Sigmoid colon (tissue), 7 donors: ENCODE results near the gene PAK1. TPM values are rescaled to one million over a fixed set of nuclear protein-coding genes. Genes with fewer than 3 reads are reported as not detected.

ENCODE experiments used
- DNase-seq: peaks from one replicate; pipeline ENCODE4 v3.0.0-alpha.2; 2019
- H3K27ac ChIP-seq, 4 donors: fragments of 200-600 bp; sonication (generic); one replicate each; pipeline ENCODE4 v1.5.1; 2016 to 2019; ENCODE audit warnings: mild to moderate bottlenecking in 1 of 4
- H3K27me3 ChIP-seq, 3 donors: fragments of 200-600 bp; sonication (generic); one replicate each; pipeline ENCODE4 v1.5.1; 2019; ENCODE audit warnings: mild to moderate bottlenecking in 1 of 3
- H3K36me3 ChIP-seq, 4 donors: fragments of 200-600 bp; sonication (generic); one replicate each; pipeline ENCODE4 v1.5.1; 2016 to 2019
- H3K4me1 ChIP-seq, 4 donors: fragments of 200-600 bp; sonication (generic); one replicate each; pipeline ENCODE4 v1.5.1; 2017 to 2019
- H3K4me3 ChIP-seq, 4 donors: fragments of 200-600 bp; sonication (generic); one replicate each; pipeline ENCODE4 v1.5.1; 2017 to 2019; ENCODE audit warnings: mild to moderate bottlenecking in 2 of 4, moderate library complexity in 1 of 4
- H3K9me3 ChIP-seq, 4 donors: fragments of 200-600 bp in 3 of 4; sonication (generic) in 3 of 4; one replicate each; pipeline versions ENCODE4 v1.5.1 to v1.6.1; 2013 to 2019
- EP300 ChIP-seq, 4 donors: sonication (generic); formaldehyde crosslinking; IDR thresholded peaks; one replicate each; pipeline ENCODE4 v1.6.1; 2017; ENCODE audit warnings: antibody characterized with exemption in 4 of 4
- POLR2A ChIP-seq, 2 donors: fragments of 450-650 bp; IDR thresholded peaks; one replicate each; pipeline ENCODE4 v1.6.1; 2016; ENCODE audit warnings: antibody characterized with exemption in 2 of 2, mild to moderate bottlenecking in 2 of 2, moderate library complexity in 2 of 2
- POLR2AphosphoS5 ChIP-seq, 4 donors: sonication (generic); formaldehyde crosslinking; IDR thresholded peaks; one replicate each; pipeline ENCODE4 v1.6.1; 2017; ENCODE audit warnings: antibody characterized with exemption in 4 of 4
- WGBS, 2 donors: extraction: QIAGEN DNeasy Blood & Tissue Kit; methylation state at CpG; one replicate each; pipeline ENCODE4 v1.1.7; 2013; 5-methylcytosine and 5-hydroxymethylcytosine counted together
- intact Hi-C: fragments of 100-400 bp; cut with DNase I; formaldehyde crosslinking; loops from one replicate; pipeline ENCODE4 v1.15.1; 2023
- polyA plus RNA-seq, 3 donors: library from polyadenylated mRNA; stranded (reverse); fragments of 200-250 nt; gene quantifications; one replicate each; pipeline ENCODE4 v1.2.3, GENCODE V29; 2013
- total RNA-seq, 4 donors: library from RNA; depleted of rRNA; stranded (reverse); fragments of >200 nt; gene quantifications; one replicate each; pipeline ENCODE4 v1.1.0, GENCODE V29; 2016
- TF ChIP-seq, protein P1 (sequence below), 4 experiments: fragments of 450-650 bp in 3 of 4; fragments of 200-600 bp in 1 of 4; IDR thresholded peaks; one replicate each; pipeline ENCODE4 v1.5.1; 2016 to 2019; ENCODE audit warnings: antibody characterized with exemption in 4 of 4, mild to moderate bottlenecking in 3 of 4, moderate library complexity in 2 of 4
- donor health status: healthy with polysubstance abuse.
- donor health status: Bipolar disorder and iron deficiency.
- donor health status: healthy.

Gene PAK1
- total and polyA plus RNA-seq, 7 donors: 24.6 to 79.3 (median 37.7) TPM

DNA sequence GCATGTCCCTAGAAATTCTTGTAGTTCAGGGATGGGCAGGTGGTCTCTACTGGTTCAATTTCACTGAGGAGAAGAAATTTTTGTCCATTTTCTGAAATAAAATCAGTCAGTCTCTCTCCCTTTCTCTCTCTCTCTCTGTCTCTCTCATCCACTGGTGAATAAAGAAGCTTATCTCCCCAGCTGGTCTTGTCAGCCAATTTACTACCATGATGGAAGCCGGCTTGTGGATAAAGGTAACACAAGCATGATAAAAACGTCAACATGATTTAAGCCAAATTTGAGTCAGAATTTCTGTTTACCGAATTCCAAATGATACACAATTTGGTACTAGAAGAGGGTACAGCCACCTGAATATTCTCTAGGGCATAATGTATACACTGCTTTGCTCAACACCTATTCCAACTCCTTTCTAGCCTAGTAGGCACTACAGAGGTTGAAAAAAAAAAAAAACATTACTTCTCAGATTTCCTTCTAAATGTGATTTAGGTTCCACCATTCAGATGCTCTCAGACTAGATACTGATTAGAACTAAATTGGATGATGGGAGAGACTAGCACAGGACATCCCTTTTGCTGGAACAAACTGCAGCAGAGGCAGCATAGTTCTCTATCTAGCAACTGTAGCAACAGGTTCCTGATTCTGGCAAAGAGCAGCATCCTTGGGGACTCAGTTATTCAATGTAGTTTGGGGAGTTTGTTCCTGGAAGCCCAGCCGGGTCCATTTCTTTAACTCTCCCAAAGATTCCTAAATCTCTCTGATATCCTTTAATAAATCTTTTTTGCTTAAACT lies 18.8 kb downstream of the PAK1 start:
- H3K9me3 ChIP-seq: no peaks in the 10 kb centered on the region
- no peak overlapping the region for H3K27ac ChIP-seq

DNA sequence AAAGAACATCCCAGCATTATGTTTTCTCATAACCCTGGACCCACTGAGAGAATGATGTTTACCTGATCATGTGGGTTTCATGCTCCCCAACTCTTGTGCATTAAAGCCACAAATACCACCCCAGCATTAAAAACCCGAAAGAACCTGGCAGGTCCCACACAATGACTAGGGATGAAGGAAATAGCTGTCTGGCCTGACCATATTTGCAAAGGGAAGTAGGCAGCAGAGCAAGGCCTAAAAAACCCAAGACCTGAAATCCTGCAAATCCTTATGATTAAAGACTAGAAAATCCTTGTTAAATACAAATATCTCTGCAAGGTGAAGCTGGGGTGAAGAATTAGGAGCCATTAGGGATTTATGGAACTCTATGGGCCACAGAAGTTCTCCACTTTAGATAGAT lies 23.7 kb downstream of the PAK1 start:
- Histone ChIP-seq H3K4me3 (no peak overlapping the region), H3K4me1 (no peaks in the 10 kb centered on the region), H3K9me3 (no peaks in the 10 kb centered on the region), H3K36me3 (no peaks in the 10 kb centered on the region), H3K27me3 (no peaks in the 10 kb centered on the region), H3K27ac (no peak overlapping the region)
- intact Hi-C loops: no loop called here
- 68 to 86% methylated on average over 1 of the region's 1 CpG for WGBS, 2 donors
- no peak for TF ChIP-seq POLR2AphosphoS5 (IDR thresholded peaks at IDR 0.05)
- TF ChIP-seq, protein P1, sequence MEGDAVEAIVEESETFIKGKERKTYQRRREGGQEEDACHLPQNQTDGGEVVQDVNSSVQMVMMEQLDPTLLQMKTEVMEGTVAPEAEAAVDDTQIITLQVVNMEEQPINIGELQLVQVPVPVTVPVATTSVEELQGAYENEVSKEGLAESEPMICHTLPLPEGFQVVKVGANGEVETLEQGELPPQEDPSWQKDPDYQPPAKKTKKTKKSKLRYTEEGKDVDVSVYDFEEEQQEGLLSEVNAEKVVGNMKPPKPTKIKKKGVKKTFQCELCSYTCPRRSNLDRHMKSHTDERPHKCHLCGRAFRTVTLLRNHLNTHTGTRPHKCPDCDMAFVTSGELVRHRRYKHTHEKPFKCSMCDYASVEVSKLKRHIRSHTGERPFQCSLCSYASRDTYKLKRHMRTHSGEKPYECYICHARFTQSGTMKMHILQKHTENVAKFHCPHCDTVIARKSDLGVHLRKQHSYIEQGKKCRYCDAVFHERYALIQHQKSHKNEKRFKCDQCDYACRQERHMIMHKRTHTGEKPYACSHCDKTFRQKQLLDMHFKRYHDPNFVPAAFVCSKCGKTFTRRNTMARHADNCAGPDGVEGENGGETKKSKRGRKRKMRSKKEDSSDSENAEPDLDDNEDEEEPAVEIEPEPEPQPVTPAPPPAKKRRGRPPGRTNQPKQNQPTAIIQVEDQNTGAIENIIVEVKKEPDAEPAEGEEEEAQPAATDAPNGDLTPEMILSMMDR (IDR thresholded peaks at IDR 0.05): no peak
- no peak for TF ChIP-seq EP300 (IDR thresholded peaks at IDR 0.05)
- TF ChIP-seq POLR2A (IDR thresholded peaks at IDR 0.05): no peak
- DNase-seq: no peak

More for the DNA sequence above, 18.8 kb downstream of the PAK1 start:
- no peaks in the 10 kb centered on the region for H3K4me1 ChIP-seq
- 30 to 38% methylated on average over 4 of the region's 4 CpGs for WGBS, 2 donors
- intact Hi-C loops: no loop called here
- H3K36me3 ChIP-seq: no peaks in the 10 kb centered on the region
- DNase-seq: no peak
- no peak for TF ChIP-seq POLR2A (IDR thresholded peaks at IDR 0.05)
- TF ChIP-seq POLR2AphosphoS5 (IDR thresholded peaks at IDR 0.05): no peak
- TF ChIP-seq, protein P1 (IDR thresholded peaks at IDR 0.05): no peak
- no peak for TF ChIP-seq EP300 (IDR thresholded peaks at IDR 0.05)
- no peak overlapping the region for H3K4me3 ChIP-seq
- no peaks in the 10 kb centered on the region for H3K27me3 ChIP-seq

DNA sequence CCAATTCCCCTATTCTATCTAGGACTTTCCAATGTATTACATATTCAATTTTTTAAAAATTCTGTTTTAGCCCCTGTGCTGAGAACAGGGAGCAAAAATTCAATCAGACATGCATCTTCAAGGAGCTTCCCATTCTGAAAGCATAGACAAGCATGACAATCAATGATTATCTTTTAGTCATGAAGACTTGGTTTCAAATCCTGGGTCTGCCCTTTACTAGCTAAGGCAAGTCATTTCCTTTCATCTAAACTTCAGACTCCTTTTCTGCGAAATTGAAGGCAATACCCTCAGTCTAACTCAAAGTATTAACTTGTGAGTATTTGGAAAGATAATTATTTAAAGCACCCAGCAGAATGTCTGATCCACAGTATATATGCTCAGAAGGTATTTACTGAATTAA lies 24.1 kb downstream of the PAK1 start:
- no peak for DNase-seq
- H3K27ac ChIP-seq: no peak overlapping the region
- intact Hi-C loops: no loop called here
- H3K9me3 ChIP-seq: no peaks in the 10 kb centered on the region
- H3K27me3 ChIP-seq: no peaks in the 10 kb centered on the region
- no peaks in the 10 kb centered on the region for H3K36me3 ChIP-seq
- no peaks in the 10 kb centered on the region for H3K4me1 ChIP-seq
- no peak overlapping the region for H3K4me3 ChIP-seq
- WGBS, 2 donors: 88 to 99% methylated on average over 1 of the region's 1 CpG
- TF ChIP-seq POLR2AphosphoS5 (IDR thresholded peaks at IDR 0.05): no peak
- TF ChIP-seq POLR2A (IDR thresholded peaks at IDR 0.05): no peak
- TF ChIP-seq EP300 (IDR thresholded peaks at IDR 0.05): no peak
- TF ChIP-seq, protein P1 (IDR thresholded peaks at IDR 0.05): no peak

DNA sequence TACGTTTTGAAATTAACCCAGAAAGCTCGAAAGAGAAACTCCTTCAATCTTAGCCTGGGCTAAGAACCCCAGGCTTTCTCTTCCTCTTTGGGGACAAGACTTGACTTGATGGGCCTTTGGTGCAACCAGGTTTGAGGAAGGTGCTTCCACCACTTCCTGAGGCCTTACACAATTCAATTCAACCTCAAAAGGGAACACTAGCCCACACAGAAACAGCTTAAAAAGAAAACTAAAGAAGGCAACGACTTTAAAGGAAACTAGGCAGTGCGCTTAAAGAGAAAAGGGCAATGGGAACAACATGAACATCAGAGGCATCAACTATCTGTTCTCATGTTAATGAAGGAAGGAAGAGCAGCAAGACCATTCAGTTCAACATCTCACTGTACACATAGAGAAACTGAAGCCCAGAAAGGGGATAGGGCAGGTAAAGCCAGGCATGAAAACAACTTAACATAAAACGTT lies 24.8 kb downstream of the PAK1 start:
- no peak overlapping the region for H3K27ac ChIP-seq
- DNase-seq: no peak
- no peaks in the 10 kb centered on the region for H3K9me3 ChIP-seq
- H3K27me3 ChIP-seq: no peaks in the 10 kb centered on the region
- no peaks in the 10 kb centered on the region for H3K4me1 ChIP-seq
- WGBS, 2 donors: 34 to 59% methylated on average over 5 of the region's 5 CpGs
- H3K4me3 ChIP-seq: no peak overlapping the region
- no peaks in the 10 kb centered on the region for H3K36me3 ChIP-seq
- TF ChIP-seq, protein P1 (IDR thresholded peaks at IDR 0.05): no peak
- TF ChIP-seq EP300 (IDR thresholded peaks at IDR 0.05) (no peak), POLR2AphosphoS5 (IDR thresholded peaks at IDR 0.05) (no peak), POLR2A (IDR thresholded peaks at IDR 0.05) (no peak)
- intact Hi-C loops: no loop called here
